Endodermal cell (in vitro differentiated cells): ENCODE data around the gene CFAP46. TPM values are rescaled to one million over a fixed set of nuclear protein-coding genes. Genes with fewer than 3 reads are reported as not detected.

Experiments used
- DNase-seq: peaks from one replicate; pipeline ENCODE4 v3.0.0-alpha.2; 2017
- H3K27ac ChIP-seq: 2 replicates; pipeline ENCODE4 v1.5.1; 2013; ENCODE audit warnings: mild to moderate bottlenecking, low read depth, low read length, moderate library complexity
- H3K27me3 ChIP-seq: 2 replicates; pipeline ENCODE4 v1.6.1; 2013; ENCODE audit warnings: mild to moderate bottlenecking, low read length, moderate library complexity; ENCODE audit not compliant: insufficient read depth, control insufficient read depth, poor library complexity, severe bottlenecking
- H3K36me3 ChIP-seq: 2 replicates; pipeline ENCODE4 v1.7.0; 2013; ENCODE audit warnings: mild to moderate bottlenecking, low read length, moderate library complexity; ENCODE audit not compliant: control insufficient read depth, insufficient read depth
- H3K4me1 ChIP-seq: one replicate; pipeline ENCODE4 v1.7.0; 2013; ENCODE audit warnings: low read length; ENCODE audit not compliant: control insufficient read depth, insufficient read depth
- H3K4me3 ChIP-seq: 2 replicates; pipeline ENCODE4 v1.5.1; 2013; ENCODE audit warnings: mild to moderate bottlenecking, low read length, moderate library complexity
- H3K9ac ChIP-seq: 2 replicates; pipeline ENCODE4 v1.6.1; 2013; ENCODE audit warnings: mild to moderate bottlenecking, low read length, moderate library complexity; ENCODE audit not compliant: poor library complexity, severe bottlenecking; ENCODE audit errors: extremely low read depth
- H3K9me3 ChIP-seq: 2 replicates; pipeline ENCODE4 v1.6.1; 2013; ENCODE audit warnings: mild to moderate bottlenecking, low read length, moderate library complexity; ENCODE audit not compliant: control insufficient read depth
- H3K27ac Mint-ChIP-seq: 2 replicates; pipeline ENCODE4 v1.8.0; 2020; ENCODE audit warnings: mixed read lengths
- H3K27me3 Mint-ChIP-seq: 2 replicates; pipeline ENCODE4 v1.8.0; 2021; ENCODE audit warnings: mild to moderate bottlenecking, mixed read lengths; ENCODE audit not compliant: insufficient read depth
- H3K36me3 Mint-ChIP-seq: 2 replicates; pipeline ENCODE4 v1.8.0; 2020; ENCODE audit warnings: low read depth, mixed read lengths
- H3K4me1 Mint-ChIP-seq: 2 replicates; pipeline ENCODE4 v1.8.0; 2020; ENCODE audit warnings: mixed read lengths
- H3K4me3 Mint-ChIP-seq: 2 replicates; pipeline ENCODE4 v1.8.0; 2020; ENCODE audit warnings: mild to moderate bottlenecking, moderate library complexity, mixed read lengths
- H3K9me3 Mint-ChIP-seq: 2 replicates; pipeline ENCODE4 v1.8.0; 2020; ENCODE audit warnings: mild to moderate bottlenecking, mixed read lengths
- WGBS, 2 experiments: methylation state at CpG; one replicate each; pipeline versions ENCODE4 v1.1.5 to v1.1.7; 2013; ENCODE audit warnings: missing lambda C conversion rate in 2 of 2, mixed read lengths in 1 of 2; ENCODE audit not compliant: insufficient coverage in 1 of 2, insufficient read length in 1 of 2; 5-methylcytosine and 5-hydroxymethylcytosine counted together
- total RNA-seq, 2 donors: library from RNA; stranded (reverse); fragmentation: NEBNext Ultra II Directional in 1 of 2; extraction: Animal tissue kit (Norgen Biotek cat#: 25700) in 1 of 2; gene quantifications; 2 replicates in 1 of 2; 3 replicates in 1 of 2; pipeline ENCODE4 v1.2.1, GENCODE V29; 2021
- TF ChIP-seq, protein P1 (sequence below): fragments of 200-600 bp; sonication (generic); conservative IDR thresholded peaks from 2 replicates; pipeline ENCODE4 v1.5.0; 2021; ENCODE audit warnings: antibody characterized with exemption, mild to moderate bottlenecking

Gene CFAP46
- total RNA-seq, 2 donors from 2014 or later, result 9.9 to 10.5 TPM

- Histone ChIP-seq H3K4me1 (no peaks in the 10 kb centered on the region), H3K27ac (no peak overlapping the region), H3K4me3 (no peak overlapping the region), H3K36me3 (no peaks in the 10 kb centered on the region), H3K9me3 (no peaks in the 10 kb centered on the region), H3K27me3 (no peaks in the 10 kb centered on the region), H3K9ac (no peak overlapping the region)
- TF ChIP-seq, protein P1, sequence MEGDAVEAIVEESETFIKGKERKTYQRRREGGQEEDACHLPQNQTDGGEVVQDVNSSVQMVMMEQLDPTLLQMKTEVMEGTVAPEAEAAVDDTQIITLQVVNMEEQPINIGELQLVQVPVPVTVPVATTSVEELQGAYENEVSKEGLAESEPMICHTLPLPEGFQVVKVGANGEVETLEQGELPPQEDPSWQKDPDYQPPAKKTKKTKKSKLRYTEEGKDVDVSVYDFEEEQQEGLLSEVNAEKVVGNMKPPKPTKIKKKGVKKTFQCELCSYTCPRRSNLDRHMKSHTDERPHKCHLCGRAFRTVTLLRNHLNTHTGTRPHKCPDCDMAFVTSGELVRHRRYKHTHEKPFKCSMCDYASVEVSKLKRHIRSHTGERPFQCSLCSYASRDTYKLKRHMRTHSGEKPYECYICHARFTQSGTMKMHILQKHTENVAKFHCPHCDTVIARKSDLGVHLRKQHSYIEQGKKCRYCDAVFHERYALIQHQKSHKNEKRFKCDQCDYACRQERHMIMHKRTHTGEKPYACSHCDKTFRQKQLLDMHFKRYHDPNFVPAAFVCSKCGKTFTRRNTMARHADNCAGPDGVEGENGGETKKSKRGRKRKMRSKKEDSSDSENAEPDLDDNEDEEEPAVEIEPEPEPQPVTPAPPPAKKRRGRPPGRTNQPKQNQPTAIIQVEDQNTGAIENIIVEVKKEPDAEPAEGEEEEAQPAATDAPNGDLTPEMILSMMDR, result no peak
- Mint-ChIP-seq H3K9me3 (peaks cover 15% of the 10 kb centered on the region), H3K27me3 (no peaks in the 10 kb centered on the region), H3K4me1 (no peaks in the 10 kb centered on the region), H3K4me3 (no peak overlapping the region), H3K36me3 (peaks cover 28% of the 10 kb centered on the region), H3K27ac (no peak overlapping the region)
- 94 to 97% methylated on average over 26 to 44 of the region's 45 CpGs for WGBS, 2 experiments
- DNase-seq, result no peak
Observed at GRCh38 chr10:132770061-132771021, 172.0 kb downstream of the CFAP46 start.

GRCh38 chr10:132768346-132769248 is 173.8 kb downstream of the CFAP46 start:
- H3K27me3 ChIP-seq, result no peaks in the 10 kb centered on the region
- TF ChIP-seq, protein P1, result no peak
- no peaks in the 10 kb centered on the region for H3K4me1 Mint-ChIP-seq
- H3K9me3 ChIP-seq, result no peaks in the 10 kb centered on the region
- H3K9ac ChIP-seq, result no peak overlapping the region
- peaks cover 26% of the 10 kb centered on the region for H3K36me3 Mint-ChIP-seq
- no peak overlapping the region for H3K4me3 Mint-ChIP-seq
- 94 to 95% methylated on average over 38 to 41 of the region's 41 CpGs for WGBS, 2 experiments
- DNase-seq, result no peak
- no peaks in the 10 kb centered on the region for H3K27me3 Mint-ChIP-seq
- no peaks in the 10 kb centered on the region for H3K36me3 ChIP-seq
- no peaks in the 10 kb centered on the region for H3K4me1 ChIP-seq
- H3K4me3 ChIP-seq, result no peak overlapping the region
- no peak overlapping the region for H3K27ac ChIP-seq
- H3K27ac Mint-ChIP-seq, result no peak overlapping the region
- peaks cover 15% of the 10 kb centered on the region for H3K9me3 Mint-ChIP-seq

DNA sequence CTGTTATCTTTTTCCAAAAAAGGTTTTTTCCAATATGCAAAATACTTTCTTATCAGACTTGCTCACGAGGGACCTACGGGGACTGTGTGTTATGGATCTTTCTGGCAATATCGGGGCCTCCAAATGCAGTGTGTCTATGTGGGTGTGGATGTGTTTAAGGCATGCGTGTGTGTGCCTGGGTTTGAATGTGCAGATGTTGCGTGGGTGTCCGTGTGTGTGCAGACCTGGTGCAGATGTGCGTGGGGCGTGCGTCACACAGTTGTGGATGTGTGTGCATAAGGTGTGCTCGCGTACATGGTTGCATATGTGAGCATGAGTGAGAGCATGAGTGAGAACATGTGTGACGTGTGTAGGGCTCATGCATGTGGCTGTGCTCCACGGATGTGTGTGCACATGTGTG is 176.1 kb downstream of the CFAP46 start:
- 97% methylated on average over 11 to 13 of the region's 13 CpGs for WGBS, 2 experiments
- H3K36me3 Mint-ChIP-seq, result peaks cover 33% of the 10 kb centered on the region
- no peak overlapping the region for H3K9ac ChIP-seq

More for the DNA sequence above, 176.1 kb downstream of the CFAP46 start:
- no peaks in the 10 kb centered on the region for H3K27me3 Mint-ChIP-seq
- H3K4me1 Mint-ChIP-seq, result no peaks in the 10 kb centered on the region
- no peak overlapping the region for H3K27ac Mint-ChIP-seq
- no peaks in the 10 kb centered on the region for H3K4me1 ChIP-seq
- H3K9me3 ChIP-seq, result peaks cover 10% of the 10 kb centered on the region
- peaks cover 19% of the 10 kb centered on the region for H3K9me3 Mint-ChIP-seq
- no peaks in the 10 kb centered on the region for H3K36me3 ChIP-seq
- no peak overlapping the region for H3K27ac ChIP-seq
- H3K27me3 ChIP-seq, result no peaks in the 10 kb centered on the region
- H3K4me3 ChIP-seq, result no peak overlapping the region
- TF ChIP-seq, protein P1, result no peak
- no peak overlapping the region for H3K4me3 Mint-ChIP-seq
- DNase-seq, result no peak
